Activated naive CD4-positive, alpha-beta T cell treated with anti-CD3 and anti-CD28 coated beads for 36 hours (primary cell): ENCODE measurements around the gene ADRB1. TPM values are rescaled to one million over a fixed set of nuclear protein-coding genes. Genes with fewer than 3 reads are reported as not detected.

Experiments used
- CTCF ChIA-PET: fragments of 350-600 bp; sonication (Branson Sonifier 250); formaldehyde crosslinking; loops from one replicate; lab custom pipeline; 2021; ENCODE audit warnings: antibody characterized with exemption; lab: Charles Lee
- DNase-seq: peaks from one replicate; pipeline ENCODE4 v3.0.0-alpha.2; 2020
- H3K27ac Mint-ChIP-seq: one replicate; pipeline ENCODE4 v1.8.0; 2021; ENCODE audit warnings: mild to moderate bottlenecking, mixed read lengths
- H3K27me3 Mint-ChIP-seq: one replicate; pipeline ENCODE4 v1.8.0; 2021; ENCODE audit warnings: low read depth, mixed read lengths
- H3K36me3 Mint-ChIP-seq: one replicate; pipeline ENCODE4 v1.8.0; 2021; ENCODE audit warnings: low read depth, mixed read lengths
- H3K4me1 Mint-ChIP-seq: one replicate; pipeline ENCODE4 v1.8.0; 2021; ENCODE audit warnings: low read depth, mixed read lengths
- H3K4me3 Mint-ChIP-seq: one replicate; pipeline ENCODE4 v1.8.0; 2021; ENCODE audit warnings: mild to moderate bottlenecking, moderate library complexity, mixed read lengths
- H3K9me3 Mint-ChIP-seq: one replicate; pipeline ENCODE4 v1.8.0; 2021; ENCODE audit warnings: mixed read lengths
- intact Hi-C: fragments of 100-400 bp; cut with micrococcal nuclease; formaldehyde crosslinking; loops from one replicate; pipeline ENCODE4 v1.15.1; 2023
- total RNA-seq, 2 experiments: library from RNA; stranded (reverse); gene quantifications; one replicate each; pipeline ENCODE4 v1.2.3, GENCODE V29; 2021

ADRB1 gene
- total RNA-seq, 2 experiments from 2014 or later, result not detected

DNA sequence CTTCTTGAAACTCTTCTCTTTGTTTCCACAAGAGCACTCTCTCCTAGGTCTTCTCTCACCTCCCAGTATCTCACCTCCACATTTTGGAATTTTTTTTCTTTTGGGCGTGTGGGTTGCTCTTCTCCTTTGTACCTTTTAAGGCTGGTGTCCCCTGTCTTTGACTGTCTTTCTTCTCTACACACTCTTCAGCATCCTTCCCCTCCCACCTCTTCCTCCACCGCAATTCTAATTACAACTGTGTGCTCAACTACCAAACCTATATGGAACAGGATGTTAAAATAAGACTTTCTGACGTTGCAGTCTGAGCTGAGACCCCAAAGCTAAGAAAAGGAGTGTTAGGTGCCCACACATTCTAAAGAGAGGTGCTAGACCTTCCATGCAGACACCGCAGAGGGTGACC is 14.0 kb upstream of the ADRB1 start:
- no peak overlapping the region for H3K27ac Mint-ChIP-seq
- no peak for DNase-seq
- CTCF ChIA-PET, result no interaction called here
- H3K9me3 Mint-ChIP-seq, result no peaks in the 10 kb centered on the region
- H3K27me3 Mint-ChIP-seq, result peaks cover 24% of the 10 kb centered on the region
- H3K4me1 Mint-ChIP-seq, result peaks cover 22% of the 10 kb centered on the region
- no peaks in the 10 kb centered on the region for H3K36me3 Mint-ChIP-seq
- no peak overlapping the region for H3K4me3 Mint-ChIP-seq
- intact Hi-C loops, result loop anchor here (5.0 kb wide), 1 partner anchor 347 kb away; no protein-coding TSS in a partner anchor

DNA sequence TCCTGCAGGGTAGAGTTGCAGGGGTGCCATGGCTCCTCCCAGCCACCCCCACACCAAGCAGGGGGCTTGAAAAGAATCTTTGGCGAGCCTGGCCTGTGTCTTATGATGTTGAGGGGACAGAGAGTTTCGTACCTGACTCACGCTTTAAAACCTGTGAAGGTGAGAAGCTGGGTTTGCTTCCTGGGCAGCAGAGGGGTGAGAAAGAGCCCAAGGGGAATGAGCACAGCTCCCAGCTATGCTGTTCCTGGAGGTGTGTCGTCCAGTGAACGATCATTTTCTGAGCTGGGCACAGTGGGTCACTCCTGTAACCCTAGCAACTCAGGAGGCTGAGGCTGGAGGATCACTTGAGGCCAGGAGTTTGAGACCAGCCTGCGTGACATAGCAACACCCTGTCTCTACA is 13.5 kb upstream of the ADRB1 start:
- Mint-ChIP-seq H3K4me1 (peaks cover 17% of the 10 kb centered on the region), H3K4me3 (no peak overlapping the region), H3K27me3 (peaks cover 24% of the 10 kb centered on the region), H3K9me3 (no peaks in the 10 kb centered on the region), H3K27ac (no peak overlapping the region), H3K36me3 (no peaks in the 10 kb centered on the region)
- no peak for DNase-seq
- intact Hi-C loops, result no loop called here
- CTCF ChIA-PET, result no interaction called here

DNA sequence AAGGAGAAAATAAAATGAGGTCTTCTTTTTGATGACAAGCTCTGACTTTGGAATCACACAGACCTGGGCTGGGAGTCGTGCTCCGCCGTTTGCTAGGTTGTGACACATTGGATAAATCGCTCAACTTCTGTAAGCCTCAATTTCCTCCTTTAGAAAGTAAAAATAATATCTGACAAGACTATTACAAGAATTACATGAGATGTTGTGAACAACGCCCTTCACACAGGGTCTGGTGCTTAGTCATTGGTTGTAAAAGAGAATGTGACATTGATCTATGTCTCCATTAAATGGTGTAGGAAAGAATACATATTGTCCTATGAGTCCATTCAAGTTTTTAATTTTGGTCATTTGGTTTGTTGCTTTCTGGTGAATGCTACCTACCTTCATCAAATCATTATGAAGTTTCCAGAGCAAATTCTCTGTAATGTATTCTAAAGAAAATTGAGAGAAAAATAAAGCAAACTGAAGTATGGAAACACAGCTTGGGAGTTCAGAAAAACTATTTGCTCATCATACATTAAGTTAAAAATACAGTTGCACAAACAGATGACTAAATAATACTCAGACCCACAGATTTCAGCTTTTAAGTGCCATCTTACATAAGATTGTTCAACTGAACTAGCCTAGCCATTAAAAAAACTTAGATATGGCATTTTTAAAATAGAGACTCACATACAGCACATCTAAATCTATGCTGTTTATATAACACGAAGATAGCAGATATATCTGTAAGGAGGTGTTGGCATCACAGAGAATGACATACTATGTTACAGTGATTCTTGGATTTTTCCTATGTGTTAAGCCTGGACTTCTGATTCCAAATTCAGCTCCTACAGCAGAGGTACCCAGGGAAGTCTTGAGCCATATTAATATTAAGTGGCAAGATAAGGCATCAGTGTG is 12.3 kb upstream of the ADRB1 start:
- intact Hi-C loops, result no loop called here
- DNase-seq, result no peak
- H3K27me3 Mint-ChIP-seq, result peaks cover 24% of the 10 kb centered on the region
- no peak overlapping the region for H3K27ac Mint-ChIP-seq
- H3K4me3 Mint-ChIP-seq, result no peak overlapping the region
- no peaks in the 10 kb centered on the region for H3K9me3 Mint-ChIP-seq
- H3K4me1 Mint-ChIP-seq, result peaks cover 9% of the 10 kb centered on the region
- CTCF ChIA-PET, result interaction anchor here (0.6 kb wide), 2 partner anchors 553 to 1545 kb away, joined by 3 to 4 read pairs; no protein-coding TSS in a partner anchor
- H3K36me3 Mint-ChIP-seq, result no peaks in the 10 kb centered on the region

DNA sequence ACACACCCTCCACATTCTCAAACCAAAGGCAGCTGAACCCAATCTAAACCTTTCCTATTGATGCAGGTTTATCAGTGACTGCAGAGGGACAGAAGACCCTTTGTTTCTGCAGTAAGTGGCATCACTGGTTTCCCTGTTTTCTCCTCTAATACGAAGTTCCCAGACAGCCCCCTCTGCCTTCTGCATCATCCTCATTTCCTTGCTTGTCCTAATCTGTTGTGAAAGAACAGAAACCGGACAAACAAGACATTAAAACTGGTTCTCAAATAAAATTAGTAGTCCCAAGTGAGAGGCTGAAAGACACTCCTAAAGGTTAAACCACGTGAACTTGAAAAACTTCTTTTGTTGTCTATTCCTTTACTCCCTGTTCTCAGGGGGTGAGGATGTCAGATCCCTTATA is 10.1 kb upstream of the ADRB1 start:
- intact Hi-C loops, result no loop called here
- no peaks in the 10 kb centered on the region for H3K9me3 Mint-ChIP-seq
- no peak overlapping the region for H3K27ac Mint-ChIP-seq
- H3K4me3 Mint-ChIP-seq, result no peak overlapping the region
- H3K36me3 Mint-ChIP-seq, result no peaks in the 10 kb centered on the region
- DNase-seq, result no peak
- H3K4me1 Mint-ChIP-seq, result peaks cover 3% of the 10 kb centered on the region
- H3K27me3 Mint-ChIP-seq, result peaks cover 17% of the 10 kb centered on the region
- CTCF ChIA-PET, result no interaction called here

DNA sequence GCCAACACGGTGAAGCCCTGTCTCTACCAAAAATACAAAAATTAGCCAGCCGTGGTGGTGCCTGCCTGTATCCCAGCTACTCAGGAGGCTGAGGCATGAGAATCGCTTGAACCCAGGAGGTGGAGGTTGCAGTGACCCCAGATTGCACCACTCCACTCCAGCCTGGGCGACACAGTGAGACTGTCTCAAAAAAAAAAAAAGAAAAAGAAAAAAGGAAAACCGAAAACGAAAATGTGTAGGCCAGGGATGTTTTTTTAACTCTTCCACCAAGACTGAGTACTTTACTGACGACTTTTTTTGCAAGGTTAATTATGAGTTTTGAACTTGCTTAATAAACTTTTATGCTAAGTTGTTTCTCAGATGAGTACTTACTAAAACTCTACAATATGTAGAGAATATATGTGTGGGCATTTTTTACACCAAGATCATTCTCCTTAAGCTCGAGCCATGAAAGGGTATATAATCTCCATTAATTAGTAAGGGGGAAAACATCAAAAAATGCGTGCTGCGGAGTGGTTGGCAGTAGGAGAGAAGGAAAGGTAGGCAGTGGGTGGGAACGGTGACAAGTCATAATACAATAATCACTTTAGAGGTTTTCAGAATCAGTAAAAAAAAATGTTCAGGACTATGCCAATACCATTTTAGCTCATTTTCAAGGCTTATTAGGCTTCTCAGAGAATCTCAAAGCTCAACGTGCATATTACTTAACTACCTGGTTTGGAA is 8.6 kb upstream of the ADRB1 start:
- Mint-ChIP-seq H3K27me3 (peaks cover 14% of the 10 kb centered on the region), H3K27ac (no peak overlapping the region), H3K4me3 (no peak overlapping the region), H3K4me1 (no peaks in the 10 kb centered on the region), H3K9me3 (no peaks in the 10 kb centered on the region), H3K36me3 (no peaks in the 10 kb centered on the region)
- intact Hi-C loops, result loop anchor here (1.0 kb wide), 1 partner anchor 37 kb away; no protein-coding TSS in a partner anchor
- DNase-seq, result no peak
- CTCF ChIA-PET, result interaction anchor here (0.7 kb wide), 1 partner anchor 253 kb away, joined by 5 read pairs; no protein-coding TSS in a partner anchor

DNA sequence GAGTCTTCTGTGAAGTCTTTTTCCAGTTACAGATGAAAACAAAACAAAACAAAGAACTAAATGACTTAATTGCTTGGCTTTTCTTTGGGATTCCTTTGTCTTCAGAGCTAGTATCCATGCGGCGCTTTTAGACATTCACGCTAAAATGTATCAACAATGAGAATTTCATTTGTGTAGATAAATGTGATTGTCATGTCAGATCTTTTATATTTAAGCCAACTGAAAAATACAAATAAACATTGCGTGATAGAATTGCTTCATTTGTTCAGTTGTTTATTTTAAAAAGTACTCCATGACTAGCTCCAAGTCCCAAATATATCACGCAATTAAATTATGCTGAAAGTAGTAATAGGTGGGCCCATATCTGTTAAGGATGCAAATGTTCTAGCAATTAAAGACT is 7.9 kb upstream of the ADRB1 start:
- Mint-ChIP-seq H3K4me1 (no peaks in the 10 kb centered on the region), H3K27me3 (peaks cover 18% of the 10 kb centered on the region), H3K9me3 (no peaks in the 10 kb centered on the region), H3K27ac (no peak overlapping the region), H3K36me3 (no peaks in the 10 kb centered on the region), H3K4me3 (no peak overlapping the region)
- intact Hi-C loops, result loop anchor here (1.0 kb wide), 1 partner anchor 37 kb away; no protein-coding TSS in a partner anchor
- no peak for DNase-seq
- CTCF ChIA-PET, result no interaction called here

DNA sequence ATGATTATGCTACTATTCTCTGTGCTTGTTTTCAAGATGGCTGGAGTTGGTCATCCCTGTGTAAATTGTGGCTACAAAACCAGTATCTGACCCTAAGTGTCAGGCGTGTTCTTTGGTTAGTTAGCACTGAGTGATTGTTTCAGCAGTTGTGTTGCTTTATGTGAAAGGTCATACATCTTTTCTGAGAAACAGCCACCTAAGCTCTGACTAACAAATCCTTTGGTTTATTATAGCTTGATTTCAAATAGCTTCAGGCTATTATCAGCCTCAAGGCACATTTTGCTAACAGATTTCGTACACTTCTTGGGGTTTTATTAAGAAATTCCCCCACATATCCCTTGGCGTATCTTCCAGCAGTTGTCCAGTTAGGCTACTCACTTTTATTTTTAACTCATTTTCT is 4.8 kb upstream of the ADRB1 start:
- Mint-ChIP-seq H3K27ac (no peak overlapping the region), H3K27me3 (peaks cover 36% of the 10 kb centered on the region), H3K4me3 (no peak overlapping the region), H3K9me3 (no peaks in the 10 kb centered on the region), H3K36me3 (no peaks in the 10 kb centered on the region), H3K4me1 (peaks cover 4% of the 10 kb centered on the region)
- intact Hi-C loops, result no loop called here
- no peak for DNase-seq
- CTCF ChIA-PET, result interaction anchor here (0.6 kb wide), 1 partner anchor 89 kb away, joined by 3 read pairs; no protein-coding TSS in a partner anchor

DNA sequence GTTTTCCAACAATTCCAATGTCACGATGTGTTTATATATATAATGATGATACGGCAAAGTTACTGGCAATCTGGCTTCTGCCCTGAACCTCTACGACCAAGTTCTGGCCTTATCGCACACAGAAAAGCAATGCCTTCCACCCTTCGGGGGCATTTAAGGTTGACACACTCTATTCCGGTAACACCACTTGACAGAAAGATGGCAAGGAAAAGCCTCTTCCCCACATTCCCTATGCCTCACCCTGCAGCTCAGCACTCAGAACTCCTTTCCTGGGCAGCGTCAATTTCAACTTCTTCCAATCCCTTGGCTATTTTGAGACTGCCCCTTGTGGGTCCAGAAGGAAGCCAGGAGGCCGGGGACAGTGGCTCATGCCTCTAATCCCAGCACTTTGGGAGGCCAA is 2.5 kb upstream of the ADRB1 start:
- intact Hi-C loops, result no loop called here
- CTCF ChIA-PET, result no interaction called here

DNA sequence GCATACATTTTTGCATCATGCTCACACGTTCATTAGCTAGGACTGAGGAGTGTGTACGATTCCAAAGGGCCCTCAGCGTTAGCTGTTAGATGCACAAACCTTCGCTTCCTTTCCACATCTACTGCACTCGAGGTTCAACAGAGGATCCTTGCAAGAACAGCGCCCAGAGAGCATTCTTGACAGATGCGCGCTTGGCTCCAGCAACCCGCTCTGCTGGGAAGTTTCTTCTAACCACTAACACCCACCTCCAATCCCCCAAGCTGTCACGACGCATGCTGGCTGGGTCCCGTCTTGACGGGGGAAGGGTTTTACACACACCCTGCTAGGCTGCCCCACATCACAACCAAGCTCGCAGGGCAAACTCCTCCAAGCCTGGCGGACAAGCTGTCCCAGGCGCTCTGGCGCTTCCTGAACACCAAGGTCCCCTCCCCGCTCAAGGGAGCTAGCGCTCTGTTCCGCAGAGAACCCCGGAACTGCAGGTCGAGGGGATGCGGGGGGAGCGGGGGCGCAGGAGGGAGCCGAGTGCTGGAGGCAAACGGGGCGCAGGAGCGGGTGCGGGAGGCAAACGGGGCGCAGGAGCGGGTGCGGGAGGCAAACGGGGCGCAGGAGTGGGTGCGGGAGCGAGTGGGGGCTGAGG is 653 bp upstream of the ADRB1 start:
- peaks cover 60% of the 10 kb centered on the region for H3K27me3 Mint-ChIP-seq
- no peak overlapping the region for H3K27ac Mint-ChIP-seq
- H3K4me1 Mint-ChIP-seq, result peaks cover 11% of the 10 kb centered on the region
- H3K36me3 Mint-ChIP-seq, result no peaks in the 10 kb centered on the region
- intact Hi-C loops, result loop anchor here (1.0 kb wide), 1 partner anchor 18 kb away; no protein-coding TSS in a partner anchor
- no peaks in the 10 kb centered on the region for H3K9me3 Mint-ChIP-seq
- DNase-seq, result no peak
- H3K4me3 Mint-ChIP-seq, result peak overlapping the region; percentile 72
- CTCF ChIA-PET, result no interaction called here

More for the DNA sequence above, 2.5 kb upstream of the ADRB1 start:
- Mint-ChIP-seq H3K9me3 (no peaks in the 10 kb centered on the region), H3K27me3 (peaks cover 52% of the 10 kb centered on the region), H3K36me3 (no peaks in the 10 kb centered on the region), H3K4me1 (peaks cover 11% of the 10 kb centered on the region), H3K27ac (no peak overlapping the region), H3K4me3 (no peak overlapping the region)
- DNase-seq, result no peak

DNA sequence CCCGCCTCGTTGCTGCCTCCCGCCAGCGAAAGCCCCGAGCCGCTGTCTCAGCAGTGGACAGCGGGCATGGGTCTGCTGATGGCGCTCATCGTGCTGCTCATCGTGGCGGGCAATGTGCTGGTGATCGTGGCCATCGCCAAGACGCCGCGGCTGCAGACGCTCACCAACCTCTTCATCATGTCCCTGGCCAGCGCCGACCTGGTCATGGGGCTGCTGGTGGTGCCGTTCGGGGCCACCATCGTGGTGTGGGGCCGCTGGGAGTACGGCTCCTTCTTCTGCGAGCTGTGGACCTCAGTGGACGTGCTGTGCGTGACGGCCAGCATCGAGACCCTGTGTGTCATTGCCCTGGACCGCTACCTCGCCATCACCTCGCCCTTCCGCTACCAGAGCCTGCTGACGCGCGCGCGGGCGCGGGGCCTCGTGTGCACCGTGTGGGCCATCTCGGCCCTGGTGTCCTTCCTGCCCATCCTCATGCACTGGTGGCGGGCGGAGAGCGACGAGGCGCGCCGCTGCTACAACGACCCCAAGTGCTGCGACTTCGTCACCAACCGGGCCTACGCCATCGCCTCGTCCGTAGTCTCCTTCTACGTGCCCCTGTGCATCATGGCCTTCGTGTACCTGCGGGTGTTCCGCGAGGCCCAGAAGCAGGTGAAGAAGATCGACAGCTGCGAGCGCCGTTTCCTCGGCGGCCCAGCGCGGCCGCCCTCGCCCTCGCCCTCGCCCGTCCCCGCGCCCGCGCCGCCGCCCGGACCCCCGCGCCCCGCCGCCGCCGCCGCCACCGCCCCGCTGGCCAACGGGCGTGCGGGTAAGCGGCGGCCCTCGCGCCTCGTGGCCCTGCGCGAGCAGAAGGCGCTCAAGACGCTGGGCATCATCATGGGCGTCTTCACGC is 825 bp downstream of the ADRB1 start:
- H3K4me1 Mint-ChIP-seq, result peaks cover 11% of the 10 kb centered on the region
- no peaks in the 10 kb centered on the region for H3K9me3 Mint-ChIP-seq
- H3K4me3 Mint-ChIP-seq, result peak overlapping the region; percentile 72
- H3K36me3 Mint-ChIP-seq, result no peaks in the 10 kb centered on the region
- CTCF ChIA-PET, result no interaction called here
- peaks cover 63% of the 10 kb centered on the region for H3K27me3 Mint-ChIP-seq
- DNase-seq, result no peak
- no peak overlapping the region for H3K27ac Mint-ChIP-seq
- intact Hi-C loops, result no loop called here
